Activated CD8-positive, alpha-beta T cell treated with anti-CD3 and anti-CD28 coated beads for 36 hours (primary cell): ENCODE measurements around the gene GREB1. TPM values are rescaled to one million over a fixed set of nuclear protein-coding genes. Genes with fewer than 3 reads are reported as not detected.

ENCODE experiments used
- ATAC-seq: fragments of 200-7000 bp; cut with Tn5 transposase; one replicate; pipeline ENCODE4 v1.10.0; 2021; ENCODE audit warnings: mild to moderate bottlenecking, moderate library complexity
- CTCF ChIA-PET: fragments of 350-600 bp; sonication (Branson Sonifier 250); formaldehyde crosslinking; loops from one replicate; lab custom pipeline; 2021; ENCODE audit warnings: antibody characterized with exemption; lab: Charles Lee
- POLR2A ChIA-PET: fragments of 350-600 bp; sonication (Branson Sonifier 250); formaldehyde crosslinking; loops from one replicate; lab custom pipeline; 2021; ENCODE audit warnings: antibody characterized with exemption; lab: Charles Lee
- DNase-seq: peaks from one replicate; pipeline ENCODE4 v3.0.0-alpha.2; 2020
- H3K27ac Mint-ChIP-seq: one replicate; pipeline ENCODE4 v1.8.0; 2021; ENCODE audit warnings: mild to moderate bottlenecking, mixed read lengths
- H3K27me3 Mint-ChIP-seq: one replicate; pipeline ENCODE4 v1.8.0; 2021; ENCODE audit warnings: mixed read lengths
- H3K36me3 Mint-ChIP-seq: one replicate; pipeline ENCODE4 v1.8.0; 2021; ENCODE audit warnings: low read depth, mixed read lengths
- H3K4me1 Mint-ChIP-seq: one replicate; pipeline ENCODE4 v1.8.0; 2021; ENCODE audit warnings: low read depth, mixed read lengths
- H3K4me3 Mint-ChIP-seq: one replicate; pipeline ENCODE4 v1.8.0; 2021; ENCODE audit warnings: mild to moderate bottlenecking, moderate library complexity, mixed read lengths
- H3K9me3 Mint-ChIP-seq: one replicate; pipeline ENCODE4 v1.8.0; 2021; ENCODE audit warnings: mixed read lengths
- CTCF ChIP-seq: fragments of 200-600 bp; IDR thresholded peaks from one replicate; pipeline ENCODE4 v1.8.0; 2022; ENCODE audit warnings: antibody characterized with exemption, mild to moderate bottlenecking
- intact Hi-C: fragments of 100-400 bp; cut with micrococcal nuclease; formaldehyde crosslinking; loops from one replicate; pipeline ENCODE4 v1.10.0; 2022
- total RNA-seq, 2 experiments: library from RNA; stranded (reverse); gene quantifications; one replicate each; pipeline ENCODE4 v1.2.3, GENCODE V29; 2021

The GREB1 gene
- total RNA-seq, 2 experiments from 2014 or later = 1.5 TPM

- ChIA-PET CTCF (no interaction called here), POLR2A (interaction anchor here (1.0 kb wide), 1 partner anchor 29 kb away, joined by 3 read pairs; no protein-coding TSS in a partner anchor)
- ATAC-seq (no peak), DNase-seq (no peak)
- peaks cover 5% of the 10 kb centered on the region for H3K4me1 Mint-ChIP-seq
- H3K36me3 Mint-ChIP-seq = no peaks in the 10 kb centered on the region
- intact Hi-C loops = no loop called here
- peaks cover 41% of the 10 kb centered on the region for H3K27me3 Mint-ChIP-seq
- no peak for TF ChIP-seq CTCF
- no peak overlapping the region for H3K27ac Mint-ChIP-seq
- H3K4me3 Mint-ChIP-seq = no peak overlapping the region
- H3K9me3 Mint-ChIP-seq = no peaks in the 10 kb centered on the region
Observed at GRCh38 chr2:11553661-11554398, 20.0 kb downstream of the GREB1 start.

- Mint-ChIP-seq H3K4me3 (no peak overlapping the region), H3K27me3 (peaks cover 41% of the 10 kb centered on the region), H3K36me3 (no peaks in the 10 kb centered on the region), H3K4me1 (peaks cover 5% of the 10 kb centered on the region), H3K9me3 (no peaks in the 10 kb centered on the region), H3K27ac (no peak overlapping the region)
- TF ChIP-seq CTCF = no peak
- CTCF ChIA-PET = no interaction called here
- ATAC-seq (no peak), DNase-seq (no peak)
- POLR2A ChIA-PET = no interaction called here
- intact Hi-C loops = no loop called here
Observed at GRCh38 chr2:11554399-11554716, 20.5 kb downstream of the GREB1 start.

- Mint-ChIP-seq H3K36me3 (no peaks in the 10 kb centered on the region), H3K27me3 (peaks cover 34% of the 10 kb centered on the region), H3K4me1 (peaks cover 5% of the 10 kb centered on the region), H3K4me3 (no peak overlapping the region), H3K27ac (no peak overlapping the region), H3K9me3 (no peaks in the 10 kb centered on the region)
- POLR2A ChIA-PET = no interaction called here
- ATAC-seq (no peak), DNase-seq (no peak)
- intact Hi-C loops = no loop called here
- CTCF ChIA-PET = interaction anchor here (4.6 kb wide), 1 partner anchor 27 kb away, joined by 28 read pairs; no protein-coding TSS in a partner anchor
- TF ChIP-seq CTCF = no peak
Observed at GRCh38 chr2:11556101-11556806, 22.4 kb downstream of the GREB1 start.

- ATAC-seq (no peak), DNase-seq (no peak)
- ChIA-PET CTCF (interaction anchor here (1.1 to 4.6 kb wide), 3 partner anchors 11 to 25 kb away, joined by 3 to 28 read pairs (median 5); partner anchors contain the start of gene GREB1), POLR2A (interaction anchor here (0.7 kb wide), 1 partner anchor 18 kb away, joined by 3 read pairs; no protein-coding TSS in a partner anchor)
- no peak for TF ChIP-seq CTCF
- no peaks in the 10 kb centered on the region for H3K36me3 Mint-ChIP-seq
- no peaks in the 10 kb centered on the region for H3K9me3 Mint-ChIP-seq
- intact Hi-C loops = no loop called here
- H3K4me1 Mint-ChIP-seq = peaks cover 5% of the 10 kb centered on the region
- H3K27me3 Mint-ChIP-seq = peaks cover 30% of the 10 kb centered on the region
- no peak overlapping the region for H3K4me3 Mint-ChIP-seq
- H3K27ac Mint-ChIP-seq = no peak overlapping the region
Observed at GRCh38 chr2:11558214-11558886, 24.5 kb downstream of the GREB1 start.
